Stimulated activated naive CD8-positive, alpha-beta T cell treated with anti-CD3 and anti-CD28 coated beads, Interleukin-15, Interleukin-2, amounts not matched to agents 100 U/mL and 50 U/mL, for 24 hours (primary cell): ENCODE data around the gene PELI1.
A peak's percentile ranks its signal among the peaks of the same experiment; 100 is the strongest.
"Not testable (repeated sequence)": the region's sequence is repeated elsewhere in the genome, so short reads cannot be mapped to it uniquely, and the experiment has no call there.

Source experiments
- ATAC-seq: fragments of 150-1000 bp; cut with Tn5 transposase; one replicate; pipeline ENCODE4 v1.10.0; 2021
- DNase-seq: peaks from one replicate; pipeline ENCODE4 v3.0.0; 2021

Gene PELI1

DNA sequence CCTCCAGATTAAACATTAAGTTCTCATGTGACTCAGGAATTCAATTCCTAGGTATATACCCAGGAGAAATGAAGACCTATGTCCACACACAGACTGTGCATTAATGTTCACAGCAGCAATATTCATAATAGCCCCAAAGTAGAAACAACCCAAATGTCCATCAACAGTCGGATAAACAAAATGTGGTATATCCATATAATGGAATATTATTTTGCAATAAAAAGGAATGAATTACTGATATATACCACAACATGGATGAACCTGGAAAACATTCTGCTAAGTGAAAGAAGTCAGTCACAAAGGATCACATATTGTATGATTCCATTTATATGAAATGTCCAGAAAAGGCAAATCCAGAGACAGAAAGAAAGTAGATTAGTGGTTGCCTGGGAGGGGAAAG, 20.5 kb downstream of the PELI1 start:
- DNase-seq, result no peak
- no peak for ATAC-seq

DNA sequence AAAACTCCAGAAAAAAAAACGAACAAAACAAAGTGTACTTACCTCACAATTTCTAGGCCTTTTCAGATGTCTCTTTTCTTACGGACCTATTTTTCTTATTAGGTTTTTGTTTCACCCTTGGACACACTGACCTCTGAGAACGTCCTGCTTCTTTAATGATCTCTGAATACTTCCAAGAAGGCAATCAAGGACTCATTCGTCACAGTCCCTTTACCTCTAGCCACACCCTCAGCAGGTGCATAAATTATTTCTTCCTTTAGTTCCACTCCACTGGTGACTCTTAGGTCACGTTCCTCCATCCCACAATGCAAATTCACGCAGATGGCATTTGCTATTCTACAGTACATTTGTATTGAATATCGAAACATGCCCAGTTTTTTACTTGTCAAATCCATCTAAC, 21.9 kb downstream of the PELI1 start:
- DNase-seq (no peak), ATAC-seq (no peak)

- no peak for DNase-seq
- ATAC-seq, result no peak
These were observed 23.3 kb downstream of the PELI1 start for GRCh38 chr2:64120928-64121327.

DNA sequence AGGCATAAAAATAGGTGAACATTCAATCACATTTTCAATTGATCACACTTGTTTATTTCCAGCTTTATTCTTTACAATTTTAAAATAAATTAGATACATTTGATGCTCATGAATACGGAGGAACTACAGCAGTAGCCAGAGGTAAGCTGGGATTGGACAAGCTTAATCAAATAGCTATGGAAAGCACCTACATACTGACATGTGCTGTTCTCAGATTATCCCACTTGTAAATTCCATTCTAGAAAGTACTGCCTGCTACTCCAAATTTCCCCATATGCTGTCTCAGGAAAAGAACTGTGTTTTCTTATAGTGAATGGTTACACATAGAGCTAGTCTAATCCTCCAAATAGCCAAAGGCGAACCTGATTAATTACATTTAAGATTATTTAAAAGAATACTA, 24.2 kb downstream of the PELI1 start:
- DNase-seq, result no peak
- ATAC-seq, result no peak

DNA sequence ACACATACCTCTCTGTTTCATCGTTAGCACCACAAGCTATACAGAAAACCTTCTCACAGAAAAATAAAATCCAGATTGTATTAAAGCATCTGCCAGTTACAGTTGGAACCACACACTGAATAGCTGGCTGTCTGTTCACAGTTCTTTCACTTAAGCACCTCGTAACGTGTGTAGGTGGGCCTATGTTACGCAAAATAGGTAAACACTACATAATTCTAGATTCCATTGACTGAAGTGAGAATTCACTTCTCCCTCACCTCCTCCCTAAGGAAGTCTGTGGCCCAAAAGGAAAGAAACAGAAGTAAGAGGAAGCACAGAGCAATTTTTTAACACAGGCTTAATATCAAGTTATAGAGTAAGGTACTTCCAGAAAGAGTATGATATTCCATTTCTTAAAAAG, 24.9 kb downstream of the PELI1 start:
- ATAC-seq, result no peak
- no peak for DNase-seq

DNA sequence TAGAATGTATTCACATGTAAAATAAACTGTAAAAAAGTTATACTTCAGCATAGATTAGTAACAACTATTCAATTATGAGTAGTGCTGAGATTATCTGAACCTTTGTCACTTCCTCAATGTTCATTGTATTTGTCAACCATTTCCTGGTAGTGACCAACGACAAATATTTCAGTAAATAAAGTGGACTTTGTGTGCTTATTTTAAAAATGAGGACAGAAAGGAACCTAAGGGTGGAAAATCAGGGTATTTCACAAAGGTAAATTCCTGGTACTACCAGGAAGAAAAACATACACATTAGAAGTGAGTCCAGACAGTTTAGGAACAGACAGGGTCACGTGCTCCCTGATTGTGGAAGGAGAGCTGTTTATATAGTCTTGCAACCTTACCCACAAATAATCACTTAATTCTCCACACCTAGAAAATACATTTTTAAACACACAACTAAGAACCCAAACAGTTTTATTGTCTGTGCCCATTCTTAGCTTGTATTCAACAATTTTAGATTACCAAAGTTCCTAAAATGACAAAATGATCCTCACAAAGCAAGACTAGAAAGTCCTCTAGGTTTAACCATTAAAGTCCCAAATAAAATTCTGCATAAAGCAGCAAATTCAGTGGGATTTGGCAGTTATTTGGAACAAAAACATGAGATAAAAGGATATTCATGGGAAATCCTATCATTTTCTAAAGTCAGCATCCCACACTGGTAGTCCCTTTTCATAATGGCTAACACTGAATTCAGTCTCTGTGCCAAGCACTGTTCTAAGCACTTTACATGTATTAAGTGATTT, 28.2 kb downstream of the PELI1 start:
- DNase-seq, result no peak
- no peak for ATAC-seq

DNA sequence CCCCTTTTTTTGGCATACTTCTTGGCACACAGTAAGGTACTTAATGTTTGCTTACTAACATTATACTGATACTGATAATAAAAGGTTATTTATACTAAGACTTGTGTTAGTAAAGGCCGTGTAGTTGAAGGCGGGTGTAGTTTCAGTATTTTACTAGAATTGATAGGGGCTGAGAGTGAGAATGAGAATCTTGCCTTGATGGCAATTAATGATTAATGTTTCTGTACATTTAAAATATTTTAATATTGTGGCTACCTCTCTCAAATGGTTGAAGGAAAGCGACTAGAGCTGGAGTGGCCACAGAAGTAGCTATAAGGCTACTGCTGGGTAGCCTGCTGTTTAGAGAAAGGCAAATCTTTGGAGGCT, 29.3 kb downstream of the PELI1 start:
- DNase-seq (no peak), ATAC-seq (peak; percentile 14)

GRCh38 chr2:64114063-64114911, 29.9 kb downstream of the PELI1 start:
- no peak for DNase-seq
- ATAC-seq, result peak; percentile 84

- DNase-seq (no peak), ATAC-seq (no peak)
These were observed 32.2 kb downstream of the PELI1 start for GRCh38 chr2:64112016-64112415.

GRCh38 chr2:64111426-64111825, 32.8 kb downstream of the PELI1 start:
- ATAC-seq, result no peak
- no peak for DNase-seq

DNA sequence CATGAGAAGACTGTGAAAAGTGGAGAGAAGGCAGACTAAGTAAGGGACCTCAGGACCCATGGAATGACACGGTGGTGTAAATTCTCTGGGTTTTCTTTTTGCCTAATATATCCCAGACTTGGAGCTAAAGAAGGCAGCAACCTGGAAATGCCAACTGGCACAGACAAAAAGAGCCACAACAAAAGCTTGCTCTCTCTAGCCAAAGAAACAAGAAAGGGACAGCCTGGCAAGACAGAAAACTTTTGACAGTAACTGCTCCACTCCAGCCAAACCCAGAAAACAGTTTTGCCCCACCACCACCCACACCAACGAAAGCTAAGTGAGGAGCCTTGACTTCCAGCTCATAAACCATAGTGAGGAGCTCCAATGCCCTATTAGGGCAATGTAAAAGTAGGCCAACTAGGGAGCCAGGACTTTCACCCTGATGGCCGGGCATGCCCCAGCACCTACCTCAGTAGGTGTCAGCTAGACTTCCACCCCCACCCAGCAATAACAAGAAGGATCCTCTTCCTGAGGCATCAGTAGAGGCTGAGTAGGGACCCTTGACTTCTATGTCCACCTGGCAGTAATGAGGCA, 35.5 kb downstream of the PELI1 start:
- no peak for DNase-seq
- peak; percentile 43 for ATAC-seq

- no peak for ATAC-seq
- no peak for DNase-seq
These were observed 37.7 kb downstream of the PELI1 start for GRCh38 chr2:64106481-64106880.

- DNase-seq, result no peak
- ATAC-seq, result no peak
These were observed 38.4 kb downstream of the PELI1 start for GRCh38 chr2:64105670-64106461.

- ATAC-seq, result no peak
- no peak for DNase-seq
These were observed 39.3 kb downstream of the PELI1 start for GRCh38 chr2:64104933-64105332.

- DNase-seq, ATAC-seq: not testable (repeated sequence)
These were observed 41.5 kb downstream of the PELI1 start for GRCh38 chr2:64102736-64103135.

DNA sequence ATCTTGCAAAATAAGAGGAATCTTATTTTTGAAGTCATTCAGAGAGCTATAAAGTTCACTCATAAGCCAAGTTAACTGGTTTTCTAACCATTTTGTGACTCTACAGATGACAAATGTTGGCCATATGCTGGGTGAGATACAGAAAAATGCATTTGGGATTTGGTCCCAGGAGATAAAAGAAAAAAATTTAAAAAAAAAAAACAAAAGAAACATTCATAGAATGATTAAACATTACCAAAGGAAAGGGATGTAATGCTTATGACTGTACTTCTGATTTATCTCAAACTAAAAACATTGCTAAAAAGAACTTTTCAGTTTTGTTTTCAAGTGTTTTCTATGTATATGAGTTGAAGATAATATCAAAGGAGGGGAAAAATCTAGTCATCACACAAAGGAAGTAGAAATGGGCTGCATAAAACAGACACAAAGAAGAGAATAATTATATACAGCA, 43.1 kb downstream of the PELI1 start:
- ATAC-seq (peak; percentile 84), DNase-seq (no peak)

GRCh38 chr2:64100584-64100983, 43.6 kb downstream of the PELI1 start:
- not testable (repeated sequence) for ATAC-seq, DNase-seq

GRCh38 chr2:64094663-64095382, 49.4 kb downstream of the PELI1 start:
- no peak for DNase-seq
- no peak for ATAC-seq

- ATAC-seq, result no peak
- DNase-seq, result no peak
These were observed 50.9 kb downstream of the PELI1 start for GRCh38 chr2:64093341-64093740.

- DNase-seq, result no peak
- no peak for ATAC-seq
These were observed 51.7 kb downstream of the PELI1 start for GRCh38 chr2:64092502-64092901.

GRCh38 chr2:64090264-64090663, 54.0 kb downstream of the PELI1 start:
- ATAC-seq (no peak), DNase-seq (no peak)
